ENCODE measurements around the gene PRR15.

The PRR15 gene

GRCh38 chr7:29574659-29575058 is 11.0 kb downstream of the PRR15 start:
- no peak overlapping the region for H4K8ac ChIP-seq (ENCODE audit: low read depth, low read length)
- no peaks in the 10 kb centered on the region for H3K4me1 ChIP-seq (ENCODE audit: control insufficient read depth in 2 of 2, insufficient read depth in 1 of 2, low read depth in 1 of 2, low read length in 2 of 2)
- no peak overlapping the region for H3K4ac ChIP-seq (ENCODE audit: low read length)
- no peak for DNase-seq (ENCODE audit: low spot score)
- no peak overlapping the region for H3K14ac ChIP-seq (ENCODE audit: low read length)
- no peak overlapping the region for H3K4me3 ChIP-seq (ENCODE audit: low read length in 2 of 2)
- H2BK12ac ChIP-seq (ENCODE audit: low read length), result no peak overlapping the region
- H3K4me2 ChIP-seq (ENCODE audit: insufficient read depth, low read length, poor library complexity, severe bottlenecking), result no peak overlapping the region
- H3K9ac ChIP-seq (ENCODE audit: low read depth, low read length, poor library complexity), result no peak overlapping the region
- no peak overlapping the region for H2BK120ac ChIP-seq (ENCODE audit: low read depth, low read length)
- H4K91ac ChIP-seq (ENCODE audit: low read depth, low read length, poor library complexity), result no peak overlapping the region
- H2BK15ac ChIP-seq (ENCODE audit: low read length), result no peak overlapping the region
- no peak overlapping the region for H3K27ac ChIP-seq (replicated peaks; ENCODE audit: low read length)
- H2AK5ac ChIP-seq (ENCODE audit: low read depth, low read length), result no peak overlapping the region
- peaks cover 2% of the 10 kb centered on the region for H3K79me1 ChIP-seq (ENCODE audit: low read depth, low read length)
- no peak overlapping the region for H2BK5ac ChIP-seq (ENCODE audit: low read length)
- peaks cover 0 to 11% (median 0%) of the 10 kb centered on the region in 3 experiments for H3K27me3 ChIP-seq (ENCODE audit: control insufficient read depth in 3 of 3, insufficient read depth in 3 of 3, low read depth in 1 of 3, low read length in 3 of 3)
- WGBS, 2 donors (ENCODE audit: extremely low coverage in 2 of 2, insufficient read length in 2 of 2, insufficient replicate concordance in 1 of 2), result no CpG with 5 or more reads among the region's 3 CpGs
- no peak overlapping the region for H3K23ac ChIP-seq (ENCODE audit: low read depth, low read length, poor library complexity)
- H3K9me3 ChIP-seq (replicated peaks in 1 of 2; ENCODE audit: control insufficient read depth in 2 of 2, insufficient read depth in 1 of 2, low read depth in 1 of 2, low read length in 2 of 2), result peaks cover 6 to 18% of the 10 kb centered on the region in 2 donors
- no peak overlapping the region for H3K18ac ChIP-seq (ENCODE audit: low read length)
- no peaks in the 10 kb centered on the region for H3K36me3 ChIP-seq (replicated peaks in 1 of 2; ENCODE audit: control insufficient read depth in 2 of 2, insufficient read depth in 2 of 2, low read length in 2 of 2)
- H2AFZ ChIP-seq (ENCODE audit: low read length), result no peak overlapping the region

GRCh38 chr7:29587195-29587808 is 23.7 kb downstream of the PRR15 start:
- Histone ChIP-seq H2BK12ac (ENCODE audit: low read length) (no peak overlapping the region), H3K27me3 (ENCODE audit: control insufficient read depth in 3 of 3, insufficient read depth in 3 of 3, low read depth in 1 of 3, low read length in 3 of 3) (no peaks in the 10 kb centered on the region), H3K4me2 (ENCODE audit: insufficient read depth, low read length, poor library complexity, severe bottlenecking) (no peak overlapping the region), H3K14ac (ENCODE audit: low read length) (no peak overlapping the region), H3K9ac (ENCODE audit: low read depth, low read length, poor library complexity) (no peak overlapping the region), H4K8ac (ENCODE audit: low read depth, low read length) (no peak overlapping the region), H3K18ac (ENCODE audit: low read length) (no peak overlapping the region), H2BK5ac (ENCODE audit: low read length) (no peak overlapping the region), H3K4me3 (ENCODE audit: low read length in 2 of 2) (no peak overlapping the region), H2BK120ac (ENCODE audit: low read depth, low read length) (no peak overlapping the region), H3K27ac (replicated peaks; ENCODE audit: low read length) (no peak overlapping the region), H3K23ac (ENCODE audit: low read depth, low read length, poor library complexity) (no peak overlapping the region), H3K4ac (ENCODE audit: low read length) (no peak overlapping the region), H3K36me3 (replicated peaks in 1 of 2; ENCODE audit: control insufficient read depth in 2 of 2, insufficient read depth in 2 of 2, low read length in 2 of 2) (no peaks in the 10 kb centered on the region), H4K91ac (ENCODE audit: low read depth, low read length, poor library complexity) (no peak overlapping the region), H2AFZ (ENCODE audit: low read length) (no peak overlapping the region), H2AK5ac (ENCODE audit: low read depth, low read length) (no peak overlapping the region), H3K9me3 (replicated peaks in 1 of 2; ENCODE audit: control insufficient read depth in 2 of 2, insufficient read depth in 1 of 2, low read depth in 1 of 2, low read length in 2 of 2) (no peaks in the 10 kb centered on the region), H3K4me1 (ENCODE audit: control insufficient read depth in 2 of 2, insufficient read depth in 1 of 2, low read depth in 1 of 2, low read length in 2 of 2) (no peaks in the 10 kb centered on the region), H2BK15ac (ENCODE audit: low read length) (no peak overlapping the region), H3K79me1 (ENCODE audit: low read depth, low read length) (no peaks in the 10 kb centered on the region)
- no CpG with 5 or more reads among the region's 3 CpGs for WGBS, 2 donors (ENCODE audit: extremely low coverage in 2 of 2, insufficient read length in 2 of 2, insufficient replicate concordance in 1 of 2)
- DNase-seq (ENCODE audit: low spot score), result no peak

GRCh38 chr7:29588212-29588611 is 24.6 kb downstream of the PRR15 start:
- no peak overlapping the region for H2BK15ac ChIP-seq (ENCODE audit: low read length)
- H2AK5ac ChIP-seq (ENCODE audit: low read depth, low read length), result no peak overlapping the region
- H2BK12ac ChIP-seq (ENCODE audit: low read length), result no peak overlapping the region
- no peak overlapping the region for H3K23ac ChIP-seq (ENCODE audit: low read depth, low read length, poor library complexity)
- no peak overlapping the region for H4K91ac ChIP-seq (ENCODE audit: low read depth, low read length, poor library complexity)
- no peak overlapping the region for H2BK5ac ChIP-seq (ENCODE audit: low read length)
- no peaks in the 10 kb centered on the region for H3K27me3 ChIP-seq (ENCODE audit: control insufficient read depth in 3 of 3, insufficient read depth in 3 of 3, low read depth in 1 of 3, low read length in 3 of 3)
- no peak for DNase-seq (ENCODE audit: low spot score)
- no peak overlapping the region for H3K14ac ChIP-seq (ENCODE audit: low read length)
- no peak overlapping the region for H3K18ac ChIP-seq (ENCODE audit: low read length)
- H3K9me3 ChIP-seq (replicated peaks in 1 of 2; ENCODE audit: control insufficient read depth in 2 of 2, insufficient read depth in 1 of 2, low read depth in 1 of 2, low read length in 2 of 2), result no peaks in the 10 kb centered on the region
- H3K79me1 ChIP-seq (ENCODE audit: low read depth, low read length), result no peaks in the 10 kb centered on the region
- H3K9ac ChIP-seq (ENCODE audit: low read depth, low read length, poor library complexity), result no peak overlapping the region
- H3K4me2 ChIP-seq (ENCODE audit: insufficient read depth, low read length, poor library complexity, severe bottlenecking), result no peak overlapping the region
- H2BK120ac ChIP-seq (ENCODE audit: low read depth, low read length), result no peak overlapping the region
- H3K4me1 ChIP-seq (ENCODE audit: control insufficient read depth in 2 of 2, insufficient read depth in 1 of 2, low read depth in 1 of 2, low read length in 2 of 2), result no peaks in the 10 kb centered on the region
- H3K36me3 ChIP-seq (replicated peaks in 1 of 2; ENCODE audit: control insufficient read depth in 2 of 2, insufficient read depth in 2 of 2, low read length in 2 of 2), result no peaks in the 10 kb centered on the region
- no peak overlapping the region for H3K4me3 ChIP-seq (ENCODE audit: low read length in 2 of 2)
- no peak overlapping the region for H3K27ac ChIP-seq (replicated peaks; ENCODE audit: low read length)
- H4K8ac ChIP-seq (ENCODE audit: low read depth, low read length), result no peak overlapping the region
- no CpG with 5 or more reads among the region's 2 CpGs for WGBS, 2 donors (ENCODE audit: extremely low coverage in 2 of 2, insufficient read length in 2 of 2, insufficient replicate concordance in 1 of 2)
- no peak overlapping the region for H2AFZ ChIP-seq (ENCODE audit: low read length)
- H3K4ac ChIP-seq (ENCODE audit: low read length), result no peak overlapping the region

GRCh38 chr7:29588900-29589696 is 25.5 kb downstream of the PRR15 start:
- H3K27me3 ChIP-seq (ENCODE audit: control insufficient read depth in 3 of 3, insufficient read depth in 3 of 3, low read depth in 1 of 3, low read length in 3 of 3), result no peaks in the 10 kb centered on the region
- no peak overlapping the region for H3K4ac ChIP-seq (ENCODE audit: low read length)
- no peak overlapping the region for H2BK5ac ChIP-seq (ENCODE audit: low read length)
- H3K36me3 ChIP-seq (replicated peaks in 1 of 2; ENCODE audit: control insufficient read depth in 2 of 2, insufficient read depth in 2 of 2, low read length in 2 of 2), result no peaks in the 10 kb centered on the region
- H3K23ac ChIP-seq (ENCODE audit: low read depth, low read length, poor library complexity), result no peak overlapping the region
- H3K9ac ChIP-seq (ENCODE audit: low read depth, low read length, poor library complexity), result no peak overlapping the region
- no peaks in the 10 kb centered on the region for H3K79me1 ChIP-seq (ENCODE audit: low read depth, low read length)
- no peaks in the 10 kb centered on the region for H3K9me3 ChIP-seq (replicated peaks in 1 of 2; ENCODE audit: control insufficient read depth in 2 of 2, insufficient read depth in 1 of 2, low read depth in 1 of 2, low read length in 2 of 2)
- H3K4me2 ChIP-seq (ENCODE audit: insufficient read depth, low read length, poor library complexity, severe bottlenecking), result no peak overlapping the region
- H4K91ac ChIP-seq (ENCODE audit: low read depth, low read length, poor library complexity), result no peak overlapping the region
- H2BK120ac ChIP-seq (ENCODE audit: low read depth, low read length), result no peak overlapping the region
- H4K8ac ChIP-seq (ENCODE audit: low read depth, low read length), result no peak overlapping the region
- peak overlapping the region; percentile 12 for H2BK15ac ChIP-seq (ENCODE audit: low read length)
- DNase-seq (ENCODE audit: low spot score), result no peak
- no peaks in the 10 kb centered on the region for H3K4me1 ChIP-seq (ENCODE audit: control insufficient read depth in 2 of 2, insufficient read depth in 1 of 2, low read depth in 1 of 2, low read length in 2 of 2)
- H2BK12ac ChIP-seq (ENCODE audit: low read length), result no peak overlapping the region
- H2AFZ ChIP-seq (ENCODE audit: low read length), result peak overlapping the region; percentile 73
- no CpG with 5 or more reads among the region's 8 CpGs for WGBS, 2 donors (ENCODE audit: extremely low coverage in 2 of 2, insufficient read length in 2 of 2, insufficient replicate concordance in 1 of 2)
- no peak overlapping the region for H2AK5ac ChIP-seq (ENCODE audit: low read depth, low read length)
- no peak overlapping the region for H3K18ac ChIP-seq (ENCODE audit: low read length)
- H3K4me3 ChIP-seq (ENCODE audit: low read length in 2 of 2), result no peak overlapping the region
- H3K14ac ChIP-seq (ENCODE audit: low read length), result no peak overlapping the region
- no peak overlapping the region for H3K27ac ChIP-seq (replicated peaks; ENCODE audit: low read length)
